MV-4-11 (cell line): ENCODE measurements around the gene NTNG1.

ENCODE experiments used
- DNase-seq: peaks from one replicate; lab custom pipeline; 2025; lab: John Stamatoyannopoulos, UW

NTNG1 gene

DNA sequence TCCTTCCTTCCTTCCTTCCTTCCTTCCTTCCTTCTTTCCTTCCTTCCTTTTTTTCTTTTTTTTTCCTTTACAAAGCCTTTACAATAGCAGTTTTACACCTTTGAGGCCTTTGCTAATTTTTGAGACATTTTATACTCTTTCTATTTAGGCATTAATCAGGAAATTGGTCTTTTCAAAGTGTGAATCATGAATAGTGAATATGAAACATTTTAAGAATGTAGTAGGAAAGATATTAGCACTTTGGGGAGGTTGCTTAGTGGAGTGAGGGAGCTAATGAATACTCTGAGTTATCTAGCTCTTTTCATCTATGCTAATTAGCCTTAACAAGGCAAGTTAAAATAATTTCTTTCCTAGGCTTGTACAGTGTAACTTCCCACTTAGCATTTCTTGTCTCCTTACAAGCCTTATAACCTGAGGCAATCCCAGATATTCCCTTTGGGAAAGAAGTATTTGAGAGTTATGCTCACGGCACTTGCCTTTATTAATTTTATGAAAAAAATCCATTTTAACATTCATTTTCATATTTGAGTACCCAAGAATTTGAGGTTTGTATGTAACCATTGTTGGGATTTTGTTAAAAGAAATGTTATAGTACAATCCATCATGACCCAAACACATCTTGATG is 122.6 kb downstream of the NTNG1 start:
- DNase-seq = no peak

DNA sequence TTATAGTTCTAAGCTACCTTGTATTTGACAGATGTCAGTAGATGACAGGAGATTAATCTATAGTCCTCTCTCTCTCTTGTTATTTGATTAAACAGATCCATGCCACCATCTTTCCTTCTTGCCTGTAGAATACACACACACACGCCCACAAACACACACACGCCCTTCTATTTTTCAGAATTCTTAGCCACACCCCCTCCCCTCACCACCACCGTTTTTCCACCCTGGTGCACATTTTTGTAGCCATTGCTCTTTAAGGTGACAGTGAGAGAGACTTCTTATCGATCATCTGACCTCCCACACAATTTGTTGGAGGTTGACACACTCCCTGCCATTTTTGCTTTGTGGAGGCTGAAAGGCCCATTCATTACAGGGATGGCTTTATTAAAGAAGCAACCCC is 123.2 kb downstream of the NTNG1 start:
- no peak for DNase-seq

DNA sequence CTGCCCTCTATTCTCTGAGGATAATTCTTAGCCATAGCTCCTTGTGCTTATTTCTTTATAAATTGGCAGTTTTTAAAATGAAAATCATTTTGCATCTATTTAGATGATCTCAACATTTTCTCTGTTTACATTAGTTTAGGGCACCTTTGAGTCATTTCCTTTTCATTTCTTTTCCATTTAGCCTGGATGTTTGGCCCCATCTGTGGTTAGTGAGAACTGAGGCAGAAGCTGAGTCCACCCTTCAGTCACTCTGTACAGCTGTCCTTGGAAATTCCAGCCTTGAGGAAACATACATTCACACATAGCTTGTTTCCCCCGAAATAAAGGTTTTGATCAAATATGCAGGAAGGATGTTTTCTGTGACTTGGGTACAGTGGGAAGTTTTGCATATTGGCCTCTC is 123.7 kb downstream of the NTNG1 start:
- no peak for DNase-seq

DNA sequence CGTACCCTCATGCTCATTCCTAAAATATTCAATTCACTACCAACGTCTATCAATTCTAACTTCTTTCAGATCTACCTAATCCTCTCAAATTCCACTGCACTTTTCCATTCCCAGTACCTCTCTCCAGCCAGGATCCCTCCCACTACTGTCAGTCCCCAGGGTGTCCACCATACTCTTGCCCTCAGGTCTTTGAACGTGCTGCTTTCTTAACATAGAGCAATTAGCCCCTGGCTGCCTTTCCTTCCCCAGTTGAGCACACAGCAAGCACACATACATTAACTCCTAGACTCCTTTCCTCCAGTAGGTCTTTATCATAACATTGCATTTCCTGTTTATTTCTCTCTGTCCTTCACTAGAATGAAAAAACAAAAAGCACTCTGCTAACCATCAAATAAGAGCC is 126.7 kb downstream of the NTNG1 start:
- DNase-seq = no peak

DNA sequence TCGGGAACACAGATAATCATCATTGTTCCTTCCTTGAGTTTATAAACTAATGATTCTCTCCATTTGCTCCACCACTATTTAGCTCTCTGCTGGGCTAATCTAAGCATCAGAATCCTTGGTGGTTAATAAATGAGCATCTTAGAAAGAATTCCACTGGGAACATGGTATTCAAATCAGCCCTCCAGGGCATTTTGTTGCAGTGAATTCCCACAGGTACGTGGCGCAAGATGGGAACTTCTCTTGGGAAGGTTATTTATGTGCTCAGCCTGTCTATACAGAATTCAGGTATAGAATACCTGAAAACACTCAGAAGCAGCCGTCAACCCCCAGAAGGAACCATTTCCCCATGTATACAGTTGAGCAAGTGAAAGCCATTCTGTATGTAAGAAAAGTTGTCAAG is 131.5 kb downstream of the NTNG1 start:
- no peak for DNase-seq

DNA sequence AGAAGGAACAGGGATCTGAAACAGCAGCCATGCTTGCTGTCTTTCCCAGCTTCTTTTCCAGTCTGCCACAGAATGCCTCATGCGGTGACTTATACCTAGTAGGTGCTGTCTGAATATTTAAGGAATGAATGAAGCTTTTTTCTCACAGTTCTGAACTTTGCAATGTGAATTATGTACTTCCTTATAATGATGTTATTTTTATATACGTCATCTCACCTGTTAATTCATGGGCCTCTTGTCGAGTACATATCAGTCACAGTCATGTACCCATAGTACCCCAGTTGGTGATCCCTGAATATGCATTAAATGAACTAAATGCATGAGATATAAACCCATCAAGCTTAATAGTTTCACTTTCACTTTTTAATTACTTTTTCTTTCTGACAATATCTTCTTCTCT is 132.7 kb downstream of the NTNG1 start:
- DNase-seq = no peak

DNA sequence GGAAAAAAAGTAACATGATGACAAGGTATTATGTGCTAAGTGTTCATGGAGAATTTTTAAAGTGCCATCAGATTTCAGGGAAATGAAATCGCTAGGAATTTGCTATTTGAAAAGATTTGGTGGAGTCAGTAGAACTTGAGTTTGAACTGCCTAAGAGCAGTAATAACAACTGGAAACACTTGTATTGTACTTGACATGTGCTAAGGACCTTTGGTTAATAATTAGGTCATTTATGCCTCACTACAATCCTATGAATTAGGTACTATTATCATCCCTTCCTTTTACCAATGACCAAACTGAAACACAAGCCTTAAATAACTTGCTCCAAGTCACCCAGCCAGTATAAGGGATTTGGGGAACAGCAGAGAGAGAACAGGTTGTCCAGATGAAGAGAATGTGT is 133.4 kb downstream of the NTNG1 start:
- DNase-seq = no peak

DNA sequence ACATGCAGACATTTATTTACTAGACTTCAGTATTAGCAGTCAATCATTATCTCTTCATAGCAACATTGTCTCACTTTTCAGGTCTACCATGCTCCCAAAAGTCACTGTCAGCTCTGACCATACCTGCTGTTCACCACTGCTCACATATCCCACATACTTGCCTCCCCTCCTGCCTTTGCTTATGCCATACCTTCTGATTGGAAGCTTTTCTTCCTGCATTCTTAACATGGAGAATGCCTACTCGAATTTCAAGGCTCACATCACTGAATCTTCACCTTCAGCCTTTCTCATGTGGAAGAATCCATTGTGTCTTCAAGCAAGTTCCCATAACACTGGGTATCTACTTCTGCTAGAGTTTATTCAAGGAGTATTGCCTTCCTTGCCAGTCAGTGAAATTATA is 135.4 kb downstream of the NTNG1 start:
- no peak for DNase-seq

DNA sequence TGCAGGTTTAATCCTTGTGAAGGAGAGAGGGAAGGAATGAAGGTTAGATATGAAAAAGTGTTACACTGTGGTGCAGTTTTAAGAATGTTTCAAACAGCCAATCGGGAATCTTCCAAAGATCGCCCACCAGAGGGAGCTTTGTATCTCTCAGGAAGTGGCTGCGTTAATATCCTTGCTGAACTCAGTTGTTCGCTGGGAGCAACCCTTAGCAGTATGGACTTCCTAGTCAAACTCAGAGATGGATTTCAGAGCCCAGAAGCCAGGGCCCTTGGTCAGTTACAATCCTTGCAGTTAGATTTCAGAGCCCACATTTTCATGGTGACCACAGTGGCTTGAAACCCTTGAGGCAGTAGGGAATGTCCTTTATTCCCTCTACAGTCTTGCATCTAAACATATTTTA is 136.2 kb downstream of the NTNG1 start:
- peak; percentile 27 for DNase-seq

DNA sequence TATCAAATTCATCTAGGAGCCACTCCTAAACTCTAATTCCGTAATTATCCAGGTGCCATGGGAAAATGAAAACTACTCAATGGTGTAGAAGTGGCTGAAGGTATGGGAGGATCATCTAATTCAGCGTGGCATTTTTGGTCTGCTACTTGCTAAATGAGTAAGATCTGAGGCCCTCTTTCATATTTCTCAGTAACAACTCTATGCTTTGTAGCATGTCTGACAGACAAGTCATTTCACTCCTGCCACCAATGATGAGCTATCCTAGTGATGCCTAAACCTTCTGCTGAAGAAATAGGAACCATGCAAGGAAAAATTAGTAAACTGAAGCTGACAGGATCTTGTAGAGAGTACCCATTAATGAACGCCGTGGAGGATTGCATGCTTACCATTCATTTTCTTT is 145.3 kb downstream of the NTNG1 start:
- no peak for DNase-seq

DNA sequence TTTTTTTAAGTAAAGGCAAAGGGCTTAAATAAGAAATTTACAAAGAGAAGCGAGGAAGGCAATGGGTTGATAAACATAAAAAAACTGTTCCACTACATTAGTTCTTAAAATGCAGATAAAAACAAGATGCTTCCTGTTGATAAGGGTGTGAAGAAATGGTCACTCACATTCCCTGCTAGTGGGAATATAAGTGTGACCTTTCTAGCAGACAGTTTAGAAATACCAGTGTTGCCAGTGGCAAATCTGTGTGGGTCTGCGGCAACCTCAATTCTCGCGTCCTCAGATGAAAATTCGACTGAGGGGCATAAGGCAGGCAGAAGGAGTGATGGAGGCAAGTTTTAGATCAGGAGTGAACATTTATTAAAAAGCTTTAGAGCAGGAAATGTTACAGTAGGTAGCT is 151.1 kb downstream of the NTNG1 start:
- no peak for DNase-seq

DNA sequence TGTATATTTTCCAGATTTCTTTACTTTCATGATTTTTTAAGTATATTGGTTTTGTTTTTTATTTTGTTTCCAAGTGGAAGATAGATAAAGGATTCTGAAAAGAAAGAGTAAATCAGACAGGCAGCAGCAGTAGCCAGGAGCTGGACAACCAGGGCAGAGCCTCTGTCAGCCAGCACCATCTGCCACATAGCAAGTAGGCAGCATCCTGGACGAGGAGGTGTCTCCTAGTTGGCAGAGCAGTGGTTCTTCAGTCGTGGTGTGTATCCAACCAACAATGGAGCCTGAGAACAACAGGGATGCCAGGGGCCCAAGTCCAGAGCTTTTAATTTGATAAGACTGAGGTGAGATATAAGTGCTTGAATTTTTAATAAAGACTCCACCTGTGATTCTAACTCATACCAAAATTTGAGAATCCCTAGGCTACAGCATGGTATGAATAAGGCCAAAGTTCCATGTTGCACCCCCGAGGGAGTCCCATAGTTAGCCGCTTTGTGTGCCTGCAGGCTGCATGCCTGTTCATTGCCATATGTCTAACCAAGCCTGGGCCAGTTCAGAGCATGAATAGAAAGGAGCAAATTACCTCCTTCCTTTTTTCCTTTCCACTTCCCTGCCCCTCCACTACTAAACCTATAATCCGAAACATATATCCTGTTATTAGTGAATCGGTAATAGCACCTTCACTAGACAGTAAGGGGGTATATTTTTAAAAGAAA is 153.2 kb downstream of the NTNG1 start:
- DNase-seq = no peak

DNA sequence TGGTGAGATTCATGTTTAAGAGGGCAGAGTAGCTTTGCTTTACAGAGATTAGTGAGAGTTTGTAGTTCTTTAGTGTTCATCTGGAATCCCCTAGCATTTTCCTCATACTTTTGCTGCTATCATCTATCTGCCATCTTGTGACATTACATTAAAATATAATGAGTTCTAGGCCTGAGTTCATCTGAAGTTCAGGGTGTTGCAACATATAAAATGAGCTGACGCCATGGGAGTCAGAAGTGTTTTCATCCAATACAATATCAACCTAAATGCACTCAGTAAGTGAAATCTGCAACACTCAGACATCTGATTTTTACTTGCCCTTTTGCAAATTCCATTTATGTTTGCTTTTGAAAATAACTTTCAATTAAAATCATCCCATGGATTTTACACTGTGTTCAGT is 153.8 kb downstream of the NTNG1 start:
- DNase-seq = peak; percentile 3

DNA sequence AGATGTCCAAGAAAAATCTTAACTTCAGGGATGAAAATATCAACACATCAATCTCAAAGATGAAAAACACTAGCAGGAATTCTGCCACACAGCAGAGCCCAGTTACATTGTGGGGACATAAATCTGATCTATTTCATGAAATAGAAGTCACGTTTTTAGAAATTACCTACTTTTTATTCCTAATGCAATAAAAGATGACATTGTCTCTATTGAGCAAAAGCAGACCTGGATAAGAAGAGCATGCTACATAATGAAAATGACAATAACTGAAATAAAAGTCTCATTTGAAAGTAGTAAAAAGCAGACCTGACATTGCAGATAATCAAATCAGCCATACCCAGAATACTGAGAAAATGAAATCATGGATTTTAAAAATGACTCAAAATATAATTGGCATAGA is 156.8 kb downstream of the NTNG1 start:
- no peak for DNase-seq

DNA sequence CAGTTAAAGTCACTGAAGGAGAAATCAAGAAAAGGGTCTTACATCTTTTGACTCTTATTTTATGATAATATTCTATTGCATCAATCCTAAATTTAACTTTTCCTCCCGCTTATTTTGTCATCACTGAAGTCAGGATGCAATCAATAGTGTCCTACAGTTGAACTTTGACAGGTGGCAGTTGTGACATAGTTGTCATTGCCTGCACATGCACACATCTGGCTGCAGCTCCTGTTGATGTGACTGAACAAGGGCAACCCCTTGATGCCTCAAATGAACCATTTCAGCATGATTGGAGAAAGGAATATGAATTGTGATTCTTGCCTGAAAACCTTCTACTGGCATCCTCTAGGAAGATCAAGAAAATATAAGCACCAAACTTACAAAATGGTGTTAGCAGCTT is 157.7 kb downstream of the NTNG1 start:
- no peak for DNase-seq

DNA sequence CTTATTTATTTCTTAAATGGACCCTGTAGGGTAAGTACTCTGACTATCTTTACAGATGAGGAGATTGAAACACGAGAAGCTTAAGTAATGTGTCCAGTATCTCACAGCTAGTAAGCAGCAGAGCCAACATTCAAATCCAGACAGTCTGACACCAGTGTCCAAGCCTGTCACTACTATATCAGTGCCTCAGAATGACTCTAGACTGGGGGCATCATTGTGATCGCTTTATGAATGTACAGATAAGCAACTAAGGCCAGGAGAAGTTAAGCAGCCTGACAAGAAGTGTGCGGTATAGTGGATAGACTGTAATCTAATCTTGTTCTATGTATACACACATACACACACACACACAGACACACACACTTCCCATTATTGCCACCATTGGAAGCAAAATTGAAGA is 158.7 kb downstream of the NTNG1 start:
- no peak for DNase-seq

DNA sequence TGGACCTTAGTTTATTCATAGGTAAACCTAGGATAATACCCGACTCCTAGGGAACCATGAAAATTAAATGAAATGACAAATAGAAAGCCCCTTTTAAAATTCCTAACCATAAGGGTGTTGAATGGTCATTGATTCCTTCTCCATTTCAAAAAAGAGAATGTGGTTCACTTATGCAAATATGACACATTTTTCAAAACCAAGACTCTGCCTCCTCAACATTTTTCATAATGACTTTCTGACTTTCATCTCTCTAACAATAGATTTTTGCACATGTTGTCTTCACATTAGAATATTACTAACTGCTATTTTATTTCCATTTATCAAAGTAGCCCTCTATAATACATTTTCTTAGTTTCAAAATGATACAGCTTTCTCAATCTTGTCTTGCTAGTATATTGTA is 169.1 kb downstream of the NTNG1 start:
- DNase-seq = no peak

DNA sequence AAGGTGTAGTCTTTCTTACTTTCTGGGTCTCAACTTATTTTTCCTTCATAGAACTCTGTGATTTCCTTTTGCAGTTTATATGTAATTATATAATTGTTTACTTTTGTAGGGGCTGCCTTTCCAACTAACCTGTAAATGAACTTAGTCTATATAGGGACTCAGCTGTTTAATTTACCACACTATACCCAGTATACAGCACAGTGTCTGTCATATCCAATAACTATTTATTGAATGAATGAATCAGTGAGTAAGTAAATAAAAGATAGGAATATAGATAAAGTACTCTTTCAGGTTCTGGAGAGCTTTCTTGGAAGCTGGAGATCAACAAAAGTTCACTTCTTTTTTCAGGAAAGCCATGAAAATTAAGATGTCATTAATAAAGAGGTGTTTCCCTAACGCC is 174.8 kb downstream of the NTNG1 start:
- no peak for DNase-seq

DNA sequence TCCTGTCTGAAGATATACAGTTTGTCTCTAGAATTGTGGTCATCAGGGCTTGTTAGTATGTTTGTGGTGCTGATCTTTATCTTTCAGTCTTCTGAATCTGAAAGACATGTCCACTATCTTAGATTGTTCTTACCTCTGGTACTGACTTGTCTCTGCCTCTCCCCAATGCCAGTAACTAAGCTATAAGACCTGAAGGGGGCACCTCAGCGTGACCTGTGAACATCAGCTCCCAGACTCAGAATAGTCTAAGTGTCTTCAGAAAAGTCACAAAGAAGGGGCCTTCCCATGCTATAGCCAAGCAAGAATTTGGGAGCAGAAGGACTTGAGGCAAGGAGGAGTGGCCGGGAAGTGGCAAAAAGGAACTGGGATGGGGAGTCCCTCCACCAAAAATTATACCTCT is 178.1 kb downstream of the NTNG1 start:
- DNase-seq = no peak

DNA sequence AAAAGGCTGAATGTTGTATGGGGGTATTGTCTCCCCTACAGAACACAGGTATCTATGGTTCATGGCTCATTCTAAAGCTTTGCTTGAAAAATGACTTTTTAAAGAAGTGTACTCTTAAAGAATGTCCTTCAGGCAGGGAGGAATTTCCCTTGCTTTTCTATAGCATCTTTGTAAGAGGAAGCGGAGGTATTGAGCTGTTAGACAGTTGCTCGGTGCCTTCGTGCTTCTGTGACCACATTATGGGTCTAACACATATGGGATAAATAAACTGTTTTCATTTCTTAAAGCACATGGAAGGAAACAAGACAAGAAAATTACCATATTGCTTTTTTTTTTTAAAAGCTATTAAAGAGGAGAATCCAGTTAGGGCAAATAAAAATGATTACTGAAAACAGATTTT is 182.9 kb downstream of the NTNG1 start:
- DNase-seq = no peak

DNA sequence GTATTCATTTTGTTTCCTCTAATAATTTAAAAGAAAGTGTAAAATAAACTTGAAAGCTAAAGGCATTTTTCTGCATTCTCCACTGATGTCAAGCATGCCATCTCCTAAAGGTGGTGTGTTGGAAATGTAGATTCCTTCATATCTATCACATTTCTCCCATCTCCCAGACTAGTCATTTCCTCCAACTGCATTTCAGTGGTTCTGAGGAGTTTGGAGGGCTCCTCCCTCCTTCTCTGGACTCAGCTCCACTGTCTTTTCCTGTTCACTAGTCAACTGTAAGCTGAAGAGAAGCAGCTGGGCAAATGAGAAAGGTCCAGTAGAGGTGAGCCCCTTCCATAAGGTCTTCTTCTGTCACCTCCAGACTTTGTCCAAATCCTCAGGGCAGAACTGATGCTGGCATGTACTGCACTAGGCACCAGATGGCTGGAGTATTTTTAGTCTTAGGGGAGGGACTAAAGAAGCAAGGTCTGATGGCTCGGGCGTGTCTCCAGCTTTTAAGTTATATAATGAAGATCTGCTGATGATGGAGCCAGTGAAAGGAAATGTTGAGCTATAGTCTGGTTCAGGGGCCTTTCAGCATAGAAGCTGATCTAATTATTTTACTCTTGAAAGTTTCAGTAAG is 186.1 kb downstream of the NTNG1 start:
- no peak for DNase-seq

DNA sequence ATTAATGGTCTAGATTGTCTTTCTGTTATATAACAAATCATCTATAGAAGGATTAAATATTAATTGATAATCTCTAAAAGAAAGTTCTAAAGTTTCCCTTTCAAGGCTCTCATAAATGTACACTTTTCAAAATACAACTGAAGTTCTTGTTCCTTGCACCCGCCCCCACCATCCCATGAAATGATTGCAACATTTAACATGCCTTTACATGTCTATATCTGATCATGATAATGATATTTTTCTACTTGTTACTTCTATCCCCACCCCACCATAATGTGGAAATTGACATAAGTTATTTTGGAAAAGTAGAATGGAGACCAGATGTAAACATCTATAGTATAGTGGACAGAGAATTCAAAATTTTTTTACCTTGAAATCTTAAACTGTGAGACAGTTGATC is 186.6 kb downstream of the NTNG1 start:
- no peak for DNase-seq

DNA sequence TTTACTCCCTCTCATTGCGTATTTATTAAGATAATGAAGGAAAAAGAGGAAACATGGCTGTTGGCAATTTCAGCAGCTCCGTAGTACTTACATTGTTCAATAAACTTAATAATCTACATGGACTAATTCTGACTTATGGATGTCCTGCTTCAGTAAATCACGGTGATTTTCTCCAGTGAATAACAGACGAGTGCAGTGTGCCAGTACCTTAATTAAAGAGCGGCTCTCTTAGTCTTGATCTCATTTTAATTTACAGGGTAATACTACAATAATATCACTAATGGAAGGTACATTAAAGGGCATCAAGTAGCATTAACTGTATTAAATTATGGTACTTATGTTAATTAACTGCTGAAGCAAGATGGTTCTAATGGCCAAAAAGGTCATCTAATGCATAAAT is 187.2 kb downstream of the NTNG1 start:
- no peak for DNase-seq

DNA sequence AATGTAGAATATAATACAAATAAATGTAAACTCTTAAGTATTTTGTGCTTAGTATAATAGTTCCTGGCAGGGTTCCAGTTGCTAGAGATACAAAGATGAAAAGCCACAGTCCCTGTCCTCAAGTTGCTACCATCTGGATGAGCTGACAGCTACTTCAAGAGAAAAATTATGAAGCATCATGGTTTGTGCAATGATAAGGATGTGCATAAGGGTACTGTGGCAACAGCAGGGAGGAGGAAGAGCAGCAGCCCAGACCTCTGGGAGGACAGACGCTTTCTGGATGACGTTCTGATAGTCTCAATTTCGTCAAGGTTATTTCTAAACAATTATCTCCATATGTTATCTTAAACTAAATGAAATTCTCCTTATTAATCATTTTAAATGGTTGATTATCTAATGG is 198.9 kb downstream of the NTNG1 start:
- DNase-seq = no peak
